Fibroblast of upper back skin (primary cell): ENCODE data around the gene FGF19.

Source experiments
- DNase-seq: peaks from one replicate; pipeline ENCODE4 v3.0.0-alpha.2; 2013

Gene FGF19

DNA sequence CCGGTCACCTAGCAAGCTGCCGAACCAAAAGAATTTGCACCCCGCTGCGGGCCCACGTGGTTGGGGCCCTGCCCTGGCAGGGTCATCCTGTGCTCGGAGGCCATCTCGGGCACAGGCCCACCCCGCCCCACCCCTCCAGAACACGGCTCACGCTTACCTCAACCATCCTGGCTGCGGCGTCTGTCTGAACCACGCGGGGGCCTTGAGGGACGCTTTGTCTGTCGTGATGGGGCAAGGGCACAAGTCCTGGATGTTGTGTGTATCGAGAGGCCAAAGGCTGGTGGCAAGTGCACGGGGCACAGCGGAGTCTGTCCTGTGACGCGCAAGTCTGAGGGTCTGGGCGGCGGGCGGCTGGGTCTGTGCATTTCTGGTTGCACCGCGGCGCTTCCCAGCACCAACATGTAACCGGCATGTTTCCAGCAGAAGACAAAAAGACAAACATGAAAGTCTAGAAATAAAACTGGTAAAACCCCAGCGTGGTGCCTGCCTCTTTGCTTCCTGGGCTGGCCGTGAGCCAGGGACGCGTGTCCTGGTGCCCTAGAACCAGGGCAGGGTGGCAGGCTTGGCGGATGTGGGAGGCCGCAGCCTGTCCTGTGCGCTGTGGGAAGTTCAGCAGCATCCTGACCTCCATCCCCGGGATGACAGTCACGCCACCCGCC is 49.7 kb downstream of the FGF19 start:
- no peak for DNase-seq

DNA sequence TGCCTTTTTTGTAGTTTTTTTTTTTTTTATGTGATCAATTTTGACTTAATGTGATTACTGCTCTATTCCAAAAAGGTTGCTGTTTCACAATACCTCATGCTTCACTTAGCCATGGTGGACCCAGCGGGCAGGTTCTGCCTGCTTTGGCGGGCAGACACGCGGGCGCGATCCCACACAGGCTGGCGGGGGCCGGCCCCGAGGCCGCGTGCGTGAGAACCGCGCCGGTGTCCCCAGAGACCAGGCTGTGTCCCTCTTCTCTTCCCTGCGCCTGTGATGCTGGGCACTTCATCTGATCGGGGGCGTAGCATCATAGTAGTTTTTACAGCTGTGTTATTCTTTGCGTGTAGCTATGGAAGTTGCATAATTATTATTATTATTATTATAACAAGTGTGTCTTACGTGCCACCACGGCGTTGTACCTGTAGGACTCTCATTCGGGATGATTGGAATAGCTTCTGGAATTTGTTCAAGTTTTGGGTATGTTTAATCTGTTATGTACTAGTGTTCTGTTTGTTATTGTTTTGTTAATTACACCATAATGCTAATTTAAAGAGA is 50.3 kb downstream of the FGF19 start:
- no peak for DNase-seq

DNA sequence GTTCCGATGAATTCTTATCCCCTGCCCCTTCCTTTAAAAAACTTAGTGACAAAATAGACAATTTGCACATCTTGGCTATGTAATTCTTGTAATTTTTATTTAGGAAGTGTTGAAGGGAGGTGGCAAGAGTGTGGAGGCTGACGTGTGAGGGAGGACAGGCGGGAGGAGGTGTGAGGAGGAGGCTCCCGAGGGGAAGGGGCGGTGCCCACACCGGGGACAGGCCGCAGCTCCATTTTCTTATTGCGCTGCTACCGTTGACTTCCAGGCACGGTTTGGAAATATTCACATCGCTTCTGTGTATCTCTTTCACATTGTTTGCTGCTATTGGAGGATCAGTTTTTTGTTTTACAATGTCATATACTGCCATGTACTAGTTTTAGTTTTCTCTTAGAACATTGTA is 50.8 kb downstream of the FGF19 start:
- DNase-seq = no peak

DNA sequence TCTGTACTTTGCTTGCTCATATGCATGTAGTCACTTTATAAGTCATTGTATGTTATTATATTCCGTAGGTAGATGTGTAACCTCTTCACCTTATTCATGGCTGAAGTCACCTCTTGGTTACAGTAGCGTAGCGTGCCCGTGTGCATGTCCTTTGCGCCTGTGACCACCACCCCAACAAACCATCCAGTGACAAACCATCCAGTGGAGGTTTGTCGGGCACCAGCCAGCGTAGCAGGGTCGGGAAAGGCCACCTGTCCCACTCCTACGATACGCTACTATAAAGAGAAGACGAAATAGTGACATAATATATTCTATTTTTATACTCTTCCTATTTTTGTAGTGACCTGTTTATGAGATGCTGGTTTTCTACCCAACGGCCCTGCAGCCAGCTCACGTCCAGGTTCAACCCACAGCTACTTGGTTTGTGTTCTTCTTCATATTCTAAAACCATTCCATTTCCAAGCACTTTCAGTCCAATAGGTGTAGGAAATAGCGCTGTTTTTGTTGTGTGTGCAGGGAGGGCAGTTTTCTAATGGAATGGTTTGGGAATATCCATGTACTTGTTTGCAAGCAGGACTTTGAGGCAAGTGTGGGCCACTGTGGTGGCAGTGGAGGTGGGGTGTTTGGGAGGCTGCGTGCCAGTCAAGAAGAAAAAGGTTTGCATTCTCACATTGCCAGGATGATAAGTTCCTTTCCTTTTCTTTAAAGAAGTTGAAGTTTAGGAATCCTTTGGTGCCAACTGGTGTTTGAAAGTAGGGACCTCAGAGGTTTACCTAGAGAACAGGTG is 51.8 kb downstream of the FGF19 start:
- no peak for DNase-seq

DNA sequence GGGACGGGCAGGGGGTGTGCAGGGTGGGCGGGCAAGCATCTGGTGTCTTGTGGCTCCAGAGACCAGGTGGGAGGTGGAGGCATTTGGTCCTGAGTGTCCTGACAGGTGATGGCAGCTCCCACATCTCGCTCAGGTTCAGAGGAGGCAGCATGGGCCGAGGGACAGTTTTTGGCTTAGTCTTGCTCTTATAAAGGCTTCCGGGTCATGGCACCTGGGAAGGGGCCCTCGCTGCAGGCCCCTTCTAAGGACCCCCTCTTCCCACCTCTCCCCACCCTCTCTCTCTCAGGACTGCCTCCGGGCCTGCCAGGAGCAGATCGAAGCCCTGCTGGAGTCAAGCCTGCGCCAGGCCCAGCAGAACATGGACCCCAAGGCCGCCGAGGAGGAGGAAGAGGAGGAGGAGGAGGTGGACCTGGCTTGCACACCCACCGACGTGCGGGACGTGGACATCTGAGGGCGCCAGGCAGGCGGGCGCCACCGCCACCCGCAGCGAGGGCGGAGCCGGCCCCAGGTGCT is 52.9 kb downstream of the FGF19 start:
- no peak for DNase-seq

DNA sequence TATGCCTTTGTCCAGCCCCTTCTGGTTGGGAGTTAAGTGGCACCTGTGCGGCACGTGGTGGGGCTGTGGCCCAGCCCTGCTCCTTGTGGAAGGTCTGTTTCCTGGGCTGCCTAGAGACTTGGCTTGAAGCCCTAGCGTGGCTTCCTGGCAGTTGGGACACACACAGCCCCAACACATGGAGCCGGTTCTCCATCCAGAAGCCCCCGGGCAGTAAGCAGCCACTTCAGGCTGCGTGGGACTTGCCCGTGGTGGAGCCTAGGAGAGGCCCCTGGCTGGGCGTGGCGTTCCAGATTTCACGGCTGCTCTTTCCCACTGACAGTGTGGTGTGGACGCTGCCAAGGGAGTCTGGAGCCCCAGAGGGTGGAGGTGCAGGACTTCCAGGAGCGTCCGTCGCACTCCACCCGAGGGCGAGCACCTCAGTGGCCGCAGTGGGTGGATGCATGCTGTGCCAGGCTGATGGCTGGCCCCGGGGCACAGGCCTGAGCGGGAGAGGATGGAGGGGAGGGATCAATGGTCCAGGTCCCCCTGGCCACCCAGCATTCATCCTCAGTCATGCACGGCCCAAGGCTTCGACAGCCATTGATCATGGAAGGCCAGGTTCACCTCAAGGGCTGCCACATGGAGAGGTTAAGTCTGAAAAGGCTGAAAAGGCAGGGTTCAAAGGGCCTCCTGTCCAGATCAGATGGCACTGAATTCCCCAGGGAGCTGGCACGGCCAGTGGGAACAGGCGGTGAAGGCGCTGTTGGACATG is 53.6 kb downstream of the FGF19 start:
- DNase-seq = no peak

DNA sequence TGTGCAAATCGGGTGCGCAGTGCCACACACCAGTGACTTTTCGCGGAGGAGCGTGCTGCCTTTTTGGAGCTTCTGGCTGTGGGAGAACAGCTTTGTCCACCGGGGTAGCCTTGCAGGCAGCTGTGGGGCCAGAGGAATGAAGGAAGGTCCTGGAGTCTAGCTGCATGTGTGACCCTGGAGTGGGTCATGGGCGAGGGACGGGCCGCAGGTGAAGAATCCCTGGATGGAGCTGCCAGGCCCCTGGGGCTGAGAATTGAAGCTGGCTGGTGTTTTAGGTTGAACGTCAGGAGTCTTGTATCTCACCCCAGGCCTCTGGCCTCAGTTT is 54.3 kb downstream of the FGF19 start:
- DNase-seq = no peak

DNA sequence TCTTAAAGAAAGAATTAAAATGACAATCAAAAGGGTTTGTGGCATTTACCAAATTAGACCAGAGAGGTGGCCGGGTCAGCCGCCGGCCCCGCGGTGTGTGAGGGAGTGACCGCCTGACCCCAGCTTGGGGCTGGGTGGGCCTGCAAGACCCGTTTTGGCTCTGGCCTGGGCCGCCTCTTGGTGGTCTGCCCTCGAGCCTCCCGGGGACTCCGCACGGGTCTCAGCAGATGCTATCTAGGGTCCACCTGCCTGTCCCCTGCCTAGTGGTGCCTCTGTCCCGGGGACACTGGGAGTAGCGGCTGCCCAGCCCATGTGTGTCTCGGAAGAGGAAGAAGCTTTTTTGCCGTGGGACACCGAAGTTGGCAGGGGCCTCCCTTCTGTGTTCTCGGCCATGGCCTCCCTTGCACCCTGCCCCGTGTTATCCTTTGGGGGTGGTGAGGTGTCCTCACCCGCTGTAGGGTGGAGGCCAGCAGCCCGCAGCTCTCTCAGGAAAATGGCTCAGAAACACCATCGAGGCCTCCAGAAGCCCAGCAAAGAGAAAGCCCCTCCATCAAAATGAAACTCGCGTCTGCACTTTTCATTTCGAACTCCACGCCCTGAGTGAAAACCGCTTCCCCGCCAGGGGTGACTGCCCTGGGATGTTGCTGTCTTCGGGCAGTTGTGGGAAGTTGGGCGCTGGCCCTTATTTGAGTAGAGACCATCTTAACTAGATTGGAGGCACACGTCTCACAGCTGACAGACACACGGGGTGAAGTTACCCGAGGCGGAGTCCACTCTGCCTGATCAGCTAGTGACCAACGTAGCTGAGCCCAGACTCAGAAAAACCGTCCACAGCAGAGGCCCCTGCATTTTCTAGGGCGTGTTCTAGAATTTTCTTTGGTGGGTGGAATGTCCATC is 54.9 kb downstream of the FGF19 start:
- DNase-seq = no peak
